ENCODE measurements around the gene MCF2L2. TPM values are rescaled to one million over a fixed set of nuclear protein-coding genes. Genes with fewer than 3 reads are reported as not detected.

MCF2L2 gene
- total and polyA plus RNA-seq, 2 of the 13 experiments (the other 11 are each of a cell fraction or from before 2014, with no cell fraction given), result not detected

DNA sequence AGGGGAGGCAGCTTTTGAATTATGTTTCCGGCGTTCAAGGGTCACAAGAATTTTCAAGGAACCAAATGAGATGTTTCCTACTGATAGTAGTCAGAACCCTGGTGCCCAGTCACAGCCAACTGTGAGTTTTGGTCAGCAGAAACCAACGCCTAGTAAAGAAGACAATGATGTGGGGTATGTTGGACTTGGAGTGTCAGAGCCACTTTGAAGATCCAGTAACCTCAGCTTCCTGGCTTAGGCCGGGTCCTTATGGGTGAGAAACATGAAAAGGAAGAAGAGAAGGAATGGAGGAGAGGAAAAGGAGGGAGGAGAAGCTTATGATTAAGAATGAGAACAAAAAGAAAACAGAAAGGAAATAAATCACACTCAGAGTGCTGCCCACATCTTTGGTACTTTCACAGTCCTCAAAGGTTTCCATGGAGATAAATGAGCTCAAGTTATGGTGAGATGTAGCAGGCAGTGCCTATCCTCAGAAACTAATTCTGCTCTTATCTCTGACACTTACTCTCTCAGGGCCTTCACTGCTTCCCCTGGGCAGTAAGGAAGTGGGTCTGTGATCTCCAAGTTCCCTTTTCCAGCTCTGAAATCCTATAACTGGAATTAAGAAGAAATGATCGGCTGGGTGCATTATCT lies 2.0 kb upstream of the MCF2L2 start:
- no peak for TF ChIP-seq ZNF460 (CRISPR knock-in tag; IDR thresholded peaks at IDR 0.05; ENCODE audit: borderline replicate concordance)
- TF ChIP-seq ZNF30 (CRISPR knock-in tag; IDR thresholded peaks at IDR 0.05), result no peak
- no peak for TF ChIP-seq E2F1 (CRISPR knock-in tag; IDR thresholded peaks at IDR 0.05)
- ChIA-PET CTCF (ENCODE audit: low intra/inter-chr PET ratio, low total read pairs) (no interaction called here), POLR2A (no interaction called here)
- H2AFZ ChIP-seq (ENCODE audit: low read length), result no peak overlapping the region
- no peaks in the 10 kb centered on the region for H3K4me1 ChIP-seq (ENCODE audit: insufficient read depth, low read length)
- FAIRE-seq (no peak), DNase-seq (ENCODE audit: low spot score) (no peak), ATAC-seq (no peak)
- no peak overlapping the region for H3K4me2 ChIP-seq (ENCODE audit: low read depth, low read length)
- no peak overlapping the region for H3K4me3 ChIP-seq (replicated peaks in 1 of 3; ENCODE audit: insufficient read depth in 1 of 3, low read depth in 2 of 3, low read length in 3 of 3)
- in situ Hi-C loops (cut with HindIII; ENCODE audit: extremely low pct_ligation_motif_present, low pct_unique_long_range_greater_than_20kb), result no loop called here
- no peaks in the 10 kb centered on the region for H3K9me3 ChIP-seq (ENCODE audit: low read length)
- no peaks in the 10 kb centered on the region for H3K36me3 ChIP-seq (replicated peaks in 1 of 2; ENCODE audit: control insufficient read depth in 1 of 2, insufficient read depth in 2 of 2, low read length in 2 of 2)
- WGBS (ENCODE audit: low lambda C conversion rate), result 31% methylated on average over 5 of the region's 5 CpGs
- no peaks in the 10 kb centered on the region for H4K20me1 ChIP-seq (ENCODE audit: insufficient read depth, low read length)
- BruUV-seq (replicated peaks), result no TSS peak
- no peak overlapping the region for H3K27ac ChIP-seq (ENCODE audit: extremely low read length, insufficient read depth, low read length)
- H3K9ac ChIP-seq (ENCODE audit: insufficient read depth, low read depth, low read length), result no peak overlapping the region
- no peaks in the 10 kb centered on the region for H3K79me2 ChIP-seq (ENCODE audit: insufficient read depth, low read length)
- peaks cover 3 to 59% of the 10 kb centered on the region in 2 experiments for H3K27me3 ChIP-seq (ENCODE audit: control insufficient read depth in 1 of 2, insufficient read depth in 2 of 2, low read length in 2 of 2)
- intact Hi-C loops (cut with micrococcal nuclease; ENCODE audit: unreplicated experiment), result no loop called here

DNA sequence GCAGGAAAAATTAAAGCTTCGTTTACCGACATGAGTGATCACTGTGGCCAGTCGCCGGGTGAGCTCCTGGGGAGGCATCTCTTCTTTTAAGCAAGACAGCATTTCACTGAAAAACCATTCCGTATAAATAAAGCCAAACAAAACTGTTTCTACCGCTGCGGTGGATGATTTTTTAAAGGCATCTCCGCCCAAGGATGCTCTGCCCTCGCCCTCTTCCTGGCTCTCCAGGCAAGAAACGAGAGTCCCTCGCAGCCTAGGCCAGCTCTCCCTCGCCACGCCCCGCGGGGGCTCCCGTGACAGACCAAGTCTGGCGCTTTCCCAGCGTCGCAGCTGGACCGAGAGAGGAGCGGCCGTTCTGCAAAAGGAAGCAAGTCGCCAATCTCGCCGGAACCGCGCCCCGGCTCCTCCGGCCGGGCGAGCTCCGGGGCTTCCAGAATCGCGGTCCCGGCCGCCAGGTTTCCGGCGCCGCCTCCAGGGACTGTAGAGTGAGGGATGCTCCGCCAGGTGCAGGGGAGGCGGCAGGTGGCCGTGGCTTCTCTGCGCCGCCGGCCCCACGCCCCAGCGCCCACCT lies 458 bp downstream of the MCF2L2 start:
- intact Hi-C loops (cut with micrococcal nuclease; ENCODE audit: unreplicated experiment), result no loop called here
- Histone ChIP-seq H3K9ac (ENCODE audit: insufficient read depth, low read depth, low read length) (no peak overlapping the region), H3K4me3 (replicated peaks in 1 of 3; ENCODE audit: insufficient read depth in 1 of 3, low read depth in 2 of 3, low read length in 3 of 3) (peak overlapping the region; percentile 42 to 70 (median 50); a peak in 5 of 6 replicates), H3K27me3 (ENCODE audit: control insufficient read depth in 1 of 2, insufficient read depth in 2 of 2, low read length in 2 of 2) (peaks cover 3 to 60% of the 10 kb centered on the region in 2 experiments), H3K4me2 (ENCODE audit: low read depth, low read length) (peak overlapping the region; percentile 66), H2AFZ (ENCODE audit: low read length) (no peak overlapping the region), H3K27ac (ENCODE audit: extremely low read length, insufficient read depth, low read length) (no peak overlapping the region), H3K9me3 (ENCODE audit: low read length) (no peaks in the 10 kb centered on the region), H3K36me3 (replicated peaks in 1 of 2; ENCODE audit: control insufficient read depth in 1 of 2, insufficient read depth in 2 of 2, low read length in 2 of 2) (no peaks in the 10 kb centered on the region), H3K79me2 (ENCODE audit: insufficient read depth, low read length) (no peaks in the 10 kb centered on the region), H4K20me1 (ENCODE audit: insufficient read depth, low read length) (no peaks in the 10 kb centered on the region), H3K4me1 (ENCODE audit: insufficient read depth, low read length) (no peaks in the 10 kb centered on the region)
- ATAC-seq, result peak; percentile 74
- no peak for DNase-seq (ENCODE audit: low spot score)
- 0 out of 2 replicates have a peak, but pooled peaks have one; percentile 17 for TF ChIP-seq ZNF543 (CRISPR knock-in tag; IDR thresholded peaks at IDR 0.05)
- no peak for TF ChIP-seq ZNF180 (CRISPR knock-in tag; IDR thresholded peaks at IDR 0.05; ENCODE audit: borderline replicate concordance, low read depth)
- TF ChIP-seq ZNF839 (CRISPR knock-in tag; IDR thresholded peaks at IDR 0.05; ENCODE audit: borderline replicate concordance), result 0 out of 2 replicates have a peak, but pooled peaks have one; percentile 42
- TF ChIP-seq HNRNPLL (IDR thresholded peaks at IDR 0.05; ENCODE audit: low read depth, low read length, poor library complexity, severe bottlenecking), result peak; percentile 45
- 37% methylated on average over 19 of the region's 47 CpGs for WGBS (ENCODE audit: low lambda C conversion rate)
- POLR2A ChIA-PET, result no interaction called here
- in situ Hi-C loops (cut with HindIII; ENCODE audit: extremely low pct_ligation_motif_present, low pct_unique_long_range_greater_than_20kb), result no loop called here
- CTCF ChIA-PET (ENCODE audit: low intra/inter-chr PET ratio, low total read pairs), result no interaction called here
- no peak for FAIRE-seq
- no TSS peak for BruUV-seq (replicated peaks)

All from HepG2 (cell line).